CD4-positive, alpha-beta T cell treated with Interferon alpha-2 for 1 hour (primary cell): ENCODE data around the gene UNC5B.

ENCODE experiments used
- DNase-seq, 2 donors: peaks; one replicate each; pipeline ENCODE4 v3.0.0-alpha.2; 2020 to 2022

Gene UNC5B

DNA sequence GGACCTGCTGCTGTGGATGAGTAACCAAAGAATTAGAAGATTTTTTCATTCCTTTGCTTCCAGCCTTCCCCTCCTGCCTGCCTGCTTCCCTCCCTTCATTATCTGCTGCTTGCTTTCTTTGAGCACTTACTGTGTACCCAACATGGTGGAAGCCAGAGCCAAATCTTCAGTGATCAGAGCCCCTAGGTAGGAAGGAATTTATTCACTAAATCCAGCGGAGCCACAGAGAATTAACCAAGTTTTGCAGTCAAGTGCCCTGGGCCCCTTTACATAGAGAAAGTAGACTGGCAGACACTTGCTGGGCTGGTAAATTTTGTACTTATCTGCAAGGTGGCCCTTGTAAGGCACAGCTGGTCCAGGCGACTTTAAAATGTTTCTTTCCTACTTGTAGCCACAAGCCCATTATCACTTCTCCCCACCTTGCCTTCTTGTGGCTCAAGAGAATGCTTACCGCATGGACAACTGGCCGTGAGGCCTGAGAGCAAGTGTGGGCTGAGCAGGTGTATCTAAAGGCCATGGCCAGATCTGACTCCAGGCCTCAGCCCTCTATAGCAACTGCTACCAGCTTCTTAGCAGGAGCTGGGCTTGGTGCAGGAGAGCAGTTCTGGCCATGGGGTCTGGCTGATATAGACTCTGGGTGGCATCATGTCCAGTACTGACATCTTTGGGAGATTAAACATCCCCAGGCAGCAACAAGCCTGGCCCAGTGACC, 11.1 kb downstream of the UNC5B start:
- DNase-seq = no peak

DNA sequence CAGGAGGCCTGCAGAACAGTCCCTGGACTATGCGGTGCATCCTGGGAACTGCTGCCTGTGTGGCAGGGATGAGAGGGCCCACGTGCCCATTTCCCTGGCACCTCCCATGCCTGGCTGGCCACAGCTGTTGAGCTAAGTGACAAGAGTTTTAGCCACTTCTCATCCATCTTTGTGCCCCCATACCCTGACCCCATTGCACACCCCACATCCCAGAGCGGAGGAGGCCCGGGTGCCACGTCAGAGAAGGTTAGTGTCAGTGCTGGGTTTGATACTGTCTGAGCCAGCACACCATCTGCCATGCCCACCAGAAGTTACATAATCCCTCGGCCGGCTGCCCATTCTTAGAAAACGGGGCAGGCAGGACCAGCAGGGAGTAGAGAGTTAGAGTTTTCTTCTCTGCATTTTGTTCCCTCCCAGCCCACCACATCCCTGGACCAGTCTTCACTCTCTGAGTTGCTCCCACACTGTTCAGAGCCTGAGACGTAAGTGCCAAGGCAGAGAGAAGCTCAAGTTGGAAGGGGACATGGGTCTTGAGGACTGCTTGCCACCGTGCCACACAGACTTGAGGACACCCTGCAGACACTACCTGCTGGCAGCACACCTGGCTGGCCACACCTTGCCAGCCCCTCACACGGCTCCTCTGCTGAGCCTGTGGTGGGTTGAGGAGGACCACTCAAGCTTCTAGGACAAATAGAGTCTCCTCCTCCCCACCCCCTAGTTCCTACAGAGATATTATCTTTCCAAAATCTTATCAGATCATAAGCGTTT, 13.1 kb downstream of the UNC5B start:
- no peak for DNase-seq

DNA sequence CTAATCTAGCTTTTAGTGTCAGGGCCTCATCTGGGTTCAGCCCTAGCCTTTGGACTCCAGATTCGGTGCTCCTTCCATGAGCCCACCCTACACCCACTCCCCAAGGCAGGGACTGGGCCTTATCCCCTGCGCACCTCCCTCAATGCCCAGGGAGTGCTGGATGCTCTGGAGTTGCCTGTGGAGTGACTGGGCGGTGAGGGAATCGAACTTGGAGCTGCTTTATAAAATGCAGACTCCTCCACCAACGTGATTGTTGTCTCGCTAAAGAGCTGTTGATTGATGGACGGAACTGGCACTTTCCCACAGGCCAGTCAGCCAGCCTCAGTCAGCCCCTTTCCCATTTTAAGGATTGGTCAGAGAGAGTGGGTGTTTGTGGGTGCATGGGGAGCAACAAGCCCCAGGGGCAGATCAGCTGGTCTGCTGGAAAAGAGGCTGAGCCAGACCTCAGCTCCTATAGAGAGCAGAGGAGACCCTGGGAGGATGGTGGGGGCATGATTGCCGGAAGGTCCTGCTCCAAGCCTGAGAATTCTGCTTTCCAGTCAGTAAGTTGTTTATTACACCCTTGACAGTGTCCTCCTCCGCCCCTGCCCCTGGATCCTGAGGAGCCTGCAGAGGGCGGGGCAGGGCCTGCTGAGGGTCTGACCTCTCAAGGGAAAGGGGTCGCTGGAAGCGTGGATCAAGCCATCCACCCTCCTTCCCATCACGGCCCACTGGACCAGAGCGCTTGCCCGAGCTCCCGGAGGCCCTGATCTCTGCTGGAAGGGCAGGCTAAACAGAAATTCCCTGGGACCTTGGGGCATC, 16.7 kb downstream of the UNC5B start:
- DNase-seq = no peak

DNA sequence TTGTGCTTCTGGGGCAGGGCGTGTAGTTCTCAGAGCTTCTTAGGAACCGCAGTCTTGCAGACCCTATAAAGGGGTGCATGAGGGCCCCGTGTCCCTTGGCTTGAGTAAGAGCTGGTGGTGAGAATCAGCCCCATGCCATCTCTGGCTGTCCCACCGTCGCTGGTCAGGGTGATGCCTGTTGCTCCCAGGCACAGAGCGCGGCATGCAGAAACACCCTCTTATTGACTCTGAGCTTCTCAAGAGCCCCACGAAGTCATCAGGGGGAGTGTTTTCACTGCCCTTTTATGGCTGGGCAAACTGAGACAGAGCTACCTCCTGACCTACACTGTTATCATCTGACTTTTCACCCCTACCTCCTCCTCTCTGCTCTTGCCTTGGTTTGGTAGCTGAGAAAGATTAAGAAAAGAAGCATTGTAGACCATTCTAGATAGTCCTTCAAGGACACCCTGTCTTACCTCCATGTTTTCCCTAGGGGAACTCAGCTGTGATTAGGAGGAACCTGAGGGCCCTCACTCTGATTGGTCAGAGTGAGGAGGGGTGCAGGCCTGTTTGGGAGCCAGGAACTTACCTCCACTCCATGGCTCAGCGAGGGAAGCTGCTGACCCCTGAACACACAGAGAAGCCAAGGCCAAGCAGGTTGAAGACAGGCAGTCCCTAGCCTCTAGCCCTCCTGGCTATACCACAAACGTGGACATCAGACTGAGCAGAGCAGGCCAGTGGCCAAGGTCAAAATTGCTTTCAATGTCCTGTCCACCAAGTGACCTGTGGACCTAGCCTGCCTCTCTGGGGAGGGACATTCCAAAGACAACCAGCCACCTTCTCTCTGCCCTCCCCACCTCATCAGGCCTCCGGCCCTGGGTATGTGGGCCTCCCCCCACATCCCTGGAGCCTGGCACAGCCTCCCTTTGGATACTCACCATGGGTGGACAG, 17.6 kb downstream of the UNC5B start:
- DNase-seq = no peak

DNA sequence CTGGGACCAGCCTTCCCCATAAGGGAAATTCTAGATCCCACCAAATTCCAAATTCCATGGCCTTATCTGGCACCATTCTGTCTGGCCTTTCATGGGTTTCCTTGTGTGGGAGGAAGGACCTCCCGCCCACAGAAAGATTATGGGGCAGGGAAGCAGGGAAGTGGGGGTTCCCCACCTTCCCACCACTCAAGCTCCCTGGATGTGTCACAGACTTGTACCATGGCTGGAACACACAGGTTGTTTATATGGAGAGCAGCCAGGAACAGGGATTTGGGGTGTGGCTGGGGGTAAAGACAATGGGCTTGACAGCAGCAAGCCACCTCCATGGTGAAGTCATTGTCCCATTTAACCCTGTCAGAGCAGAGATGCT, 18.3 kb downstream of the UNC5B start:
- no peak for DNase-seq

DNA sequence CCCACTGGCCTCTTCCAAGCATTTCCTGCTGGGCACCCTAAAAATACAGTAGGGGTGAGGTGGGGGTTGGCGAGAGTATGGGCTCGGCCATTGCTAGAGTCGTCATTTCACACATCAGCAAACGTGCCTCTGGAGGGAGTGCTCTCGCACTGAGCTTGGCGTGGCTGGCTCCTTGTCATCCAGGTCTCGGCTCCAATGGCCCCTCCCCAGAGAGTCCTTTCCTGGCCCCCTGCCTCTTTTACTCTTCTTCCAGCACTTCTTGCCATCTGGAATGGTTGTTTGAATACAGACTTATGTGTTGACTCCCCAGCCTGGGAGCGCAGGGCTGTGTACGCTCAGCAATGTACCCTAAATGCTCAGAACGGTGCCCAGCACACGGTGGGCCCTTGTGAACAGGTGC, 18.8 kb downstream of the UNC5B start:
- no peak for DNase-seq

DNA sequence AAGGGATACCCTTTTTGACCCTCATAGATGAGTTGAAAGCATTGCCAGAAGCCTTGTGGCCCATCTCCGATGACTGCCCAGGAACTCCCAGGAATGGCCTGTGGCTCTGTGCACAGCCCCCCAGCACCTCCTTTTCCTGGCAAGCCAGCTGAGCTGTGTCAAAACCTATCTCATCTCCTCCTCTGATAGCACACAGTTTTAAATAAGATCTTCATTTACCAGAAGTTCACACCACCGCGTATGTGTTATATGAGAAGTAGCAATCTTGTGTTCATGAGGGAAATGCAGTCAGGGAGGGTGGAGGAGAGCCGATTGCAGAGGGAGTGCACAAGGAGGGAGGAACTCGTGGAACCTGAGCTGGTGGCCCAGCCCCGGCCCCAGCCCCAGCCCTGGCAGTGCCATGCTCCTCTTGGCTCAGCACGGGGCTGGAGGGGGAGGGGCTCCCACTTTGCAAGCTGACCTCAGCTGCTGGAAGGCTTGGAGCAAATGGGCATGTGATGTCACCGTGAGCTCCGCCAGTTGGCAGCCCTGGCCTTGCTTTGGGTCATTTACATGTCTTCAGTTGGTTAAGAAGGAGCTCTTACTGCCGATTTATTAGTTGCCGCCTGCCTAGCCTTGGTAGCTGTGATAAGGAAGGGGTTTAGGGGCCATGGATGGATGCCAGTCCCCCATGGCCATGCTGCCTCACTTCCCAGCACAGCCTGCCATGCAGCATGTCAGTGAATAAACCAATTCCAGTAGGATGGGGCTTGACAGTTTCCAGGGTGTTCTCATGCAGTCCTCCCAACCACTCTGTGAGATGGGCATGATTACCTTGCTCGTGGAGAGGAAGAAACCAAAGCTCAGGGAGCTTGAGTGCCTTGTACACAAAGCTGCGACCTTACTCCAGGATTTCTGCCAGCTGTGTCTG, 20.0 kb downstream of the UNC5B start:
- no peak for DNase-seq

DNA sequence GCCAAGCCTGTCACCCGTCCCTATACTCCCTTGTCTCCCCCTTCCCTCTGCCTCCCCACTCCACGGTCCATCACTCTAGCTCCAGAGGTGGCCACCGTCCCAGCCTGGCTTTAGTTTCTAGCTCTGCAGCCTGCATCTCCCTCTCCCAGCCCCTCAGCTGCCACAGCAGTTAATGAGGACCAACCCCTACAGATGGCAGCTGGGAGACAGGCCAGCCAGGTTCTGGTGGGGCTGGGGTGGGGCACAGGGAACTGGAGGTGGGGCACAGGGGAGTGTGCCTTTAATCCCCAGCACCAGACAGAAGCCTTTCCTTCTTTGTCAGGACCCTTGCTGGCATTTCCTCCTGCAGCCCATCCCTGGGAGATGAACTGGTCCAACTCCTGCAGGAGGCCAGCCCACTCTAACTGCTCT, 21.1 kb downstream of the UNC5B start:
- DNase-seq = no peak

DNA sequence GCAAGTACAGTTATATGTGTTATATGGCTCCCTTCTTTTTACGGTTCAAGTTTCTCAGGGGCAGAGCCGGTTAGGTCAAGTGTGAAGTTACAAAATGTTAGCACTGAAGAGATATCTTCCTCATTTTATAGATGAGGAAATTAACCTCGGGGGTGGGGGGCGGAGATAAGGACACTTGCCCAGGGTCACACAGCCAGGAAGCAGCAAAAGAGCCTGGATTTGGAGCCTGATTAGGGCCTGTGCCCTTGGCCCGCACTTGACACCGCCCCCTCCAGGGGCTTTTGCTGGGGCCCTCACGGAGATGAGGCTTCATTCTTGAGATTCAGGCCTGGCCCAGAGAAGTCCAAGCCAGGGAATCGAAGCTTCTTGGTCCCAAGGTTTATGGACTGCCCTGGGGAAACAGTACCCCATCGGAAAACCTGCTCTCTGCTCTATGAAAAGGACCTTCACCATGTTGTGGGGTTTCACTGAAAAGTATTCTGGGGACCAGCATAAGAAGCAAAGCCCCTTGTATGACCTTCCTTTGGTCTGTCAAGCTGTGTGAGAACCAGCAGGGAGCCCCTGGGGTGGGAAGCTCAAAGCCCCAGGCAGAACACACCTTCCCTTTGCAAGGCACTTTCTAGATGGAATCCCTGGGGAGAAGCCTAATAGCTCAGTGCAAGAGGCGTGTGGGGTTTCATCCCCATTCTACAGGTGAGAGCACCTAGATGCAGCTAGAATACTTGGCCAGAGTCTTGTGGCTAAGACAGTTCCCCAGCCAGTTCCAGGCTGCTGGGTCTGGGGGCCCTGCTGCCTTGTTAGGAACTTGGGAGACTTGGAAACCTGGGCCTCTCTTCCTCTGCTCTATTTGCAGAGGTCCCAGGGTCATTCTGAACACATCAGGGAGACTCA, 21.9 kb downstream of the UNC5B start:
- no peak for DNase-seq

DNA sequence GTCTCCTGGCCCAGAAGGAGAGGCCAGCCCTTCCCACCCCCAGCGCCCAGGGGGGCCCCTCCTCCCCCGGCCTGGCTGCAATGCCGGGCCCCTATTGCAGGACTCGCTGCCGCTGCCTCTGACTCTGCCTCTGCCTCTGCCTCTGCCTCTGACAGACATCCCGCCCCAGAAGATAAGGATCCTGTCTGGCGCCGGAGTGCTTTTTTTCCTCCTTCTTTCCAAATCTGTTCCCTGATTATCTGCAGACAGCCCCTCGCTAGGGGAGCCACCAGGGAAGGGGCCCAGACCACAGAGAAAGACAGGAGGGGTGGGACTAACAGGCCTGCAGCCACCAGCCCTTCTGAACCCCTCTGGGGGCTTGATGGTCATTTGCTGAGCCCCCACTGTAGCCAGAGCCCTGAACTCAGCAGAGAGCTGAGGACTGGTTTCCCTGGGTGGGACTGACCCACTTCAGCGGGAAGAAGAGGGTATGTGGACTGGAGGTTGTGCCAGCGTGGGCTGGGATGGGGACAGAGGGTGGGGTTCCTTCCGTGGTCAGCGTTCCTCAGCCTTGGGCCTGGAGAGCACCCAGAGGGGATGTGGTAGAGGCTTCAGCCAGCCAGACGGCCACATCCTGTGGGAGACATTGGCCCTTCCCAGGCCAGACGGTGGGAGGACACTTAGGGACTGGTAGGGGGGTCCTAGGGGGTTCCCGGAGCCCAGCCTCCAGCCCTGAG, 22.8 kb downstream of the UNC5B start:
- DNase-seq = no peak

DNA sequence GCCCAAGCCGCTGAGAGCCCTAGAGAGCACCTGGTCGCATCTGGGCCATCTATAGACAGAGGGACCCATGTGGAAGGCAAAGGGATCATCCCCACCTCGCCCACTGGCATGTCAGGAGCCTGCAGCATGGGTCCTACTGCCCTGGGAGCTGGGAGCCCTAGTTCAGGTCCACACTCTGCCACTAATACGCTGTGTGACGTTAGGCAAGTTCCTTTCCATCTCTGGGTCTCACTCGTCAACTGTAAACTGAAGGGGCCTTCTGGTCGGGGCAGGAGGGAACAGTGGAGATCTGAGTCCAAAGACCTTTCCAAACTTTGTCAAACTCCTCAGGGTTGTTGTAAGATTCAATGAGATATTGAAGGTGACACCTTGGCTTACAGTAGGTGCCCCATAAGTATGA, 23.4 kb downstream of the UNC5B start:
- DNase-seq = no peak

DNA sequence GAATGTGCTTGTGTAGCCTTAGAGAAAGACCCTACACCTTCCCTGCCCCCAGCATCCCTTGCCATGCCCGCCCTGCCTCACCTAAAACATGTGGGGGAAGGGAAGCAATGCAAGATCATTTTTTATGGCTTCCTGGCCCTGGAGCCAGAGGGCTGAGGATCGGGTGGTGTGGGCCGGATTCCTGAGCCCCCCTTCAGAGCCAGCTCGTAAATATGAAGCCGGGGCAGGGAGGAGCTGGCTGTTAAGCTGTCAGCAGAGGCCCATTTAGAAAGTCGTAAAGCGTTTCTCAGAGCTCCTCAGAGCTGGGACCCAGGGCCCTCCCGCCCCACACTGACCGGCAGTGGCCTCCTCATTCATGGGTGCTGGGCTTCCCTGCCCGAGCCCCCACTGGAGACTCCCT, 23.9 kb downstream of the UNC5B start:
- no peak for DNase-seq

DNA sequence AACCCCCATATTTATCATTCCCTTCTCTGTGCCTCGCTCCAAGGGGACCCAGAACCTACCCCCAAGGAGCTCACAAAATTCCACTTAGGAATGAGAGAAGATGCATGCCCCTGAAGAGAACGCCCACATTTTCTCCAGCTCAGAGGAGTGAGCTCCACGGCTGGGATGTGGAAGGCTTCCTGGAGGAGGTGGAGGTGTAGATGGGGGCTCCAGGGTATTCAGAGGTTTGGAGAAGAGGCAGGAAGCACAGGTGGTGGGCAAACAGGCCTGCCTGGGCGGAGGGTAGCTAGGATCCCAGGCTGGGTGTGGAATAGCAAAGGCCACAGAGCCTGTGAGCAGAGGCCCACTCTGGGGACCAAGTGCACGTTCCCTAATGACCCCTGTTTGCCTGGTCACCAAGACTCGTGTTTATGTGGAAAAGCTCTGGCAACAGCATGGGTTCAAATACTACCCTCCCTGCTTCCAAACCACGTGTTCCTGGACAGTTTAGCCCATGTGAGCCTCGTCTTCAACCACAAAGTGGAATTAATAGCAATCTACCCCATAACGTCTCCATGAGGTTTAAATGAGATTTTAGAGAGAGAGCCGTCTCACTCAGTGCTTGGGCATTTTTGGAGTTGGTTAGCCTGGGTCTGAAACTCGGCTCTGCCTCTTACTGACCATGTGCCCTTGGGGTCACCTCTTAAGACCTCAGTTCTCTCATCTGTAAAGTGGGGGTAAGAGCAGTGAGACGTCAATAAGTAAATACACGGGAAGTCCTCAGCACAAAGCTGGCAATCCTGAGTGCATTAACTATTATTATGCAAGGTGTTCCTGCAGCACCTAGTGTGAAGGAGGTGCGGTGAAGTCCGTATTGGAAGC, 24.7 kb downstream of the UNC5B start:
- no peak for DNase-seq

DNA sequence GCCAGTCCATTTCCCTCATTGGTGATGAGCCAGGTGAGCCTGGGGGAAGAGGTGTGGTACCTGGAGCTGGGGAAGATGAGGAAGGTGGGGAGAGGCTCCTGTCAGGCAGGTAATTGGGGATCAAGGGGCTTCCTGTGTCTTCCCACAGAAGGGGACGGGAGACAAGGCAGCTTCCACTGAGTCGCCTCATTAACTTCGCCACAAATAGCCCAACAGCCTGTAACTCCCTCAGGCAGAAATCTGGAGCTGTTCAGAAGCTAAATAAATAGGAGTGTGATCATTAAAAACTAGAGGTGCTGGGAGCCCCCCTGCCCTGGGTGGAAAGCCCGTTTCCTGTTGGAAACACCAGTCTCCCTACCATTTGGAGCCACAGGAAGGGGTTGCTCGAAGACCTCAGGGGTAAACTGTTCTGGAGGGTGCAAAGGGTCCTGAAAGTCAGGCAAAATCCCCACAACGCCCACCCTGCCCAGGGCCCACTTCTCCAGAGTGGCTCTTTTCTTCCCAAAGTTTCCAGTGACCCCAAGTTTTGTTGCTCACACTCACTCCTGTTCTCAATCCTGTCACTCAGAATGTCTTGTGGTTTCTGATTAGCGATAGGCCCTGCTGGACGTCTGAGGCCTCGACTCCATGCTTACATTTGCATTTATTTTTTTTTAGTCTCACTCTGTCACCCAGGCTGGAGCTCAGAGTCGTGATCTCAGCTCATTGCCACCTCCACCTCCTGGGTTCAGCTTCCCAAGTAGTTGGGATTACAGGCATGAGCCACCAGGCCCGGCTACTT, 25.7 kb downstream of the UNC5B start:
- DNase-seq = no peak

DNA sequence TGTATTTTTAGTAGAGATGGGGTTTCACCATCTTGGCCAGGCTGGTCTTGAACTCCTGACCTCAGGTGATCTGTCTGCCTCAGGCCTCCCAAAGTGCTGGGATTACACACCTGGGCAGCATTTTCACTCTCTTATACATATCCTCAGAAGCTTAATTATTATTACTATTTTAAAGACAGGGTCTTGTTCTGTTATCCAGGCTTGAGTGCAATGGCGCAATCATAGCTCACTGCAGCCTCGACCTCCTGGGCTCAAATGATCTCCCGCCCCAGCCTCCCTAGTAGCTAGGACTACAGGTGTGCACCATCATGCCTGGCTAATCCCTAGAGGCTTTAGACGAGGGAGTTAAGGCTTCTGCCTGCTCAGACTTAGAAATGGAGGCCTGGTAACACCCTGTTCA, 26.3 kb downstream of the UNC5B start:
- DNase-seq = no peak

DNA sequence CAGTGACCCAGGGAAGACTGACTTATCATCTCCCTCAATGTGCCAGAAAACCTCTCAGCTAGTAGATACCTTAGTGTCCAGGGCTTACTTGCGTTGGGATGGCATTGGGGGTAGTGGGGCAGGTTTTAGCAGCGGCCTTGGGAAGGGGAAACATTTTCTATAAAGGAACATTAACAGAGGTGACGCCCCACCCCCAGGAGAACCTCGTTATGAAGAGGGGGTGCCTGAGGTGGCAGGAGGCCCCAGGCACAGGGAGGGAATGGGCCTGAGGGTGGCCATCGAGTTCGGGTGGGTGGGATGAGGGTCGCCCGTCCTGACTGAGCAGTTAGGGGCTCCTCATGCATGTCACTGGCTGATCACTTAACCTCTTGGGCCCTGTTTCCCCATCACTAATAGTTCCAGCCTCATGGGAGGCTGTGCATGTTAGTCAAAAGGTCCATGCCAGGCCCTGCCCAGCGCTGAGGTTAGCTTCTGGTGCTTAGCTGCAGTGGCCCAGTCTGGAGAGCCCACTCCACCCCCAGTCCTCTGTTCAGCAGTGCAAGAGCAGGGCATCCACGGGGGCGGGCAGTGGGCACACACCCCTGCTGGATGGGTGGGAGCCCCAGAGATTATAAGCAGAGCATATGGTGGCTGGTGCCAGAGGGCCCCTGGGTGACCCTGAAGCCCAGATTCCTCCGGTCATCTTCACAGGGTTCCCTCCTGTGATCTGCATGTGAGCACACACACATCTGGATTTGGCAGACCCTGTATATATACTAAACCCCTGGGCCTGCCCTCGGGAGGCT, 27.0 kb downstream of the UNC5B start:
- DNase-seq = no peak
